Measurements from ENCODE around the gene DMAP1.

GRCh38 chr1:44213222-44214112, at the start of gene DMAP1:
- no peak; the same call in 1 of the 2 replicates for TF ChIP-seq EP300 (IDR thresholded peaks at IDR 0.05; ENCODE audit: borderline replicate concordance)
- no peak for TF ChIP-seq CREB1 (IDR thresholded peaks at IDR 0.05; ENCODE audit: low read depth)
- peak; percentile 74; the same call in 1 of the 2 replicates for TF ChIP-seq TAF1 (IDR thresholded peaks at IDR 0.05; ENCODE audit: low read depth)
- peak; percentile 31; the same call in 1 of the 2 replicates for TF ChIP-seq CEBPB (IDR thresholded peaks at IDR 0.05)
- peak; percentile 81 for TF ChIP-seq ZBTB7A (IDR thresholded peaks at IDR 0.05; ENCODE audit: low read depth)
